ENCODE results near the gene TET1.
"Not testable (repeated sequence)": the region's sequence is repeated elsewhere in the genome, so short reads cannot be mapped to it uniquely, and the experiment has no call there.

The TET1 gene

GRCh38 chr10:68560186-68560942, at the start of gene TET1:
Gene TET1, plus strand, starts transcription at chr10:68560337. Its CDS starts 12,002 bp downstream, at chr10:68572339.
- no peak for DNase-seq

DNA sequence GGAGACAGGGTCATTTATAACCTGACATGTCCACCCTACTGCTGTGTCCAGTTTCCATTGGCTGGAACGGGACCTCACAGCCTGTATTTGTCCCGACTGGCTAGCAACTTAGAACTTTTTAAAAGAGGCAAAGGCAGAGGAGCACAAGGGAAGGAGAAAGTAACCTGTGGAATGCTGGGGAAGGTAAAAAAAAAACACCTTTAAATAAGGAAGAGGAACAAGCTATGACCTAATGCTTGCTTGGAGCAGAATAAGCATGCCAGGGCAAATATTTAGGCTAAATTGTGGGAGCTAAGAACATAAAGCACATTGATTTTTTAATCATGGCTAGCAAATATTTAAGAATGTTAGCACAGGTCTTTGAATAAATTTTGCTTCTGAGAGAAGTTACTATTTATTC, 43.9 kb upstream of the TET1 start:
- not testable (repeated sequence) for DNase-seq

DNA sequence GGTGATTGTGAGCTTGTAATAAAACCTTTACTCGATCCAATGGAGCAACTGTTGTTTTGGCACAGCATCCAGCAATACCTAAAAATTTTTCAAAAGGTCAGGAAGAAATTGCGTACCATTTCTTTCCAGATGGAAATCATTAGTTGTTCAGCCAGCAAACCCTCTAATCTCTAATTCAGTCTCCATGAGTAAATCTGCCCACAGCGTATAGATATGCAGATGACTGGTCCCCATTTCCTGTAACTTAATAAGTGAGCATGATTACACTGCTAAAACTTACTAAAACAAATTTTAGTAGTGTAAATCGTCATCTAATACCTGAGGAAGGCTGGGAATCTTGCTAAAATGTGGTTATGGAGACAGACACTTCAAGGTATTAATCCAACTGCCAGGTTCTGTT, 43.4 kb upstream of the TET1 start:
- no peak for DNase-seq

- DNase-seq = no peak
Observed at GRCh38 chr10:68517188-68517587, 42.9 kb upstream of the TET1 start.

DNA sequence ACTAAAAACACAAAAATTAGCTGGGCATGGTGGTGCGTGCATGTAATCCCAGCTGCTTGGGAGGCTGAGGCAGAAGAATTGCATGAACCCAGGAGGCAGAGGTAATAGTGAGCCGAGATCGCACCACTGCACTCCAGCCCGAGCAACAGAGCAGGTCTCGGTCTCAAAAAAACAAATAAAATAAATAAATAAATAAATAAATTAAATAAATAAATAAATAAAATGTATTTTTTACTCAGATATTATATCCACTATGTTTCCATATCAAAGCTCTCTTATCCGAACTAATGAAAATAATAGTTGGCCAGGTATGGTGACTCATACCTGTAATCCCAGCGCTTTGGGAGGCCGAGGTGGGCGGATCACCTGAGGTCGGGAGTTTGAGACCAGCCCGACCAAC, 41.5 kb upstream of the TET1 start:
- DNase-seq = not testable (repeated sequence)

GRCh38 chr10:68525490-68526038, 34.6 kb upstream of the TET1 start:
- not testable (repeated sequence) for DNase-seq

DNA sequence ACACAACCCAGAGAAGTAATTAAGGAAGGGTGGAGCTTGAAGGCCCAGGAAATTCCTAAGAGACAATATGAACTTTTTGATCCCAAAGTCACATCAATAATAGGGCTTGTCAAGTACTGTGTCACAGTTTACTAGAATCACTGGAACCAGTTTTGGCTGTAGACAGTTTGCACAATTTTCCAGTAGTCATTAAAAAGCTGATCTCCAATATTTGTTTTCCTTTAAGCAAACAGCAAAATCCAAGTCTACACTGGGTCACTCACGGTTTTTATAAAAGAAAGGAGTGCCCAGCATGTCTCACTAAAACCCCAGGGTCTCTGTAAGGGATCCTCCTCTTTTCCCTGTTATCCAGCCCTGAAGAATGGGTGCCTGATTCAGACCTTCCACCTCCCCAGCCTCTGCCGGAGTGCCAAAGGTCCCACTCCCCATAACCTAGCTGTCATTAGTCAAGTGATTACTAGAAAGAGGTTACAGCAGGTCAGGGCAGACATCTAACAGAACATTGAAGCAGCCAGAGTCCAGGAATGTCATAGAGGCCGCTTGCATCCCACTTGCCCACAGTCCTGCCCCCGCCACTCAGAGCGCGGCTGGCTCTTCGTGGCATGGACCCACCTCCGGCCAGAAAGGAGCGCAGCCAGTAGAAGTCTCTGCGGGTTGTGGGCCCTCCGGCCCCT, 33.4 kb upstream of the TET1 start:
- DNase-seq = no peak

- DNase-seq = no peak
Observed at GRCh38 chr10:68536973-68537372, 23.2 kb upstream of the TET1 start.

DNA sequence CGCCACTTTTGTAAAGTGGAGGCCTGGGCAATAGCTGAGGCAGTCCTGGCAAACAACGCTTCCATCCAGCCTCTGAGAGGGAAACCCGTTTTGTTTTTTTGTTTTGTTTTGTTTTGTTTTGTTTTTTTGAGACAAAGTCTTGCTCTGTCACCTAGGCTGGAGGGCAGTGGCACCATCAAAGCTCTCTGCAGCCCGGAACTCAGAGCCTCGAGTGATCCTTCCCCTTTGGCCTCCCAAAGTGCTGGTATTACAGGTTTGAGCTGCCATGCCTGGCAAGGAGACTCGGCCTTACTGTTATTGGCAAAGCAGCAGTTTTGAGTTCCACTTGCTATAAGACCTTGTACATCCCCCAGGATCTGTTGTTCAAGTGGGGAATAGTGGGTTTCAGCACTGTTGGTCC, 22.3 kb upstream of the TET1 start:
- no peak for DNase-seq

DNA sequence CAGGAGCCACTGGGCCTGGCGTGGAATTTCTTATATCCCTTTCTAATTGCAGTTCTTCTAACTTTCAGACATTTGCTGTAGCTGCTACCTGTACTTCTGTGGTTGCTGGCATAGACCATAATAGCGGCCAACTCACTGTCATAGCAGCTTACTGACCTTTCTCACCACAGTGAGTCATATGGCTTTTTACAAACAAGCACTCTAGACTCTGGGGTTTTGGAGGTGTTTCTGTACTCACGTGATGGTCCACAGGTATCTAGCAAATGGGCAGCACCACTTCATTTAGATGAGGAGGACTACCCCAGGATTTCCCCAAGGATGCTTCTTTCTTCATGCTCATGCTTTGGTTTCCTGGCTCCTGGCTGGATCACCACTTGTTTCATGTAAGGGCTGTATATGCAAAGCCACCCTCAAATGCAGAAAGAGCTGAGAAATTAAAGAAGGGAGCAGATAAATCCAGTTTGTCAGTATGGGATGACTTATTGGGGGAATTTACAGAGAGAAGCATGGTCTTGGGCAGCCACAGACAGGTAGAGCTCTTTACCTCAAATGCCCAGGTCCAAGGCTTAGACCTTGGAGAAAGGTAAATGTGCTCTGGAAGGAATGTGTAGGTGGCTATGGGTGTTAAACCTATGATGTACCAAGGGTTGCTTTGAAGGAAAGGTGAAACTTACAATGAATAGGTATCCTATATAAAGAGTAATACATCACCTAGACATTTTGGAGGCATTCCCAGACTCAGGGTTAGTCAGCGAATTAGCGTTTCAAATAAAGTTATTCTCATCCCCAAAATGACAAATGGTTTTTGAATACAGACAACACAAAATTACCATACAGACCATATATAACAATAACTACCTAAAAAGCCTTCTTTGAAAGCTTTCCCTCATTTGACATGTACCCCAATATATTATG, 16.9 kb upstream of the TET1 start:
- no peak for DNase-seq

- DNase-seq = peak; percentile 85
Observed at GRCh38 chr10:68550747-68551411, 9.3 kb upstream of the TET1 start.

DNA sequence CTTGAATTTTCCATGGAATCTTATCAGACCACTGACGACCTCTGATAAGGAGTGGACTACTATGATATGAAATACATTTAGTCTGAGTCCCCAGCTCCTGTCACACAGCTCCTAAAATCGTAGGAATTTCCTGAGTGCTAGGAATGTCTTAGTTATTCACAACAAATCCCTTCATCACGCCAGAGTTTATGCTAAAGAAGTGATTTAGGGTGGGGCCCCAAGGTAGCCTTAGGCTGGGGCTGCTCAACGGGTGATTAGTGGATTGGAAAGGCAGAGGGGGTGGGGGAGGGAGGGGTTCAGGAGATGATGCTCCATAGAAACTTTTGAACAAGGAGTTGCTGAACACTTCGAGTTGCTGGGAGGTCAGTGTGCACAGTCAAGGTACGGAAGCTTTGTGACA, 7.0 kb upstream of the TET1 start:
- DNase-seq = no peak

DNA sequence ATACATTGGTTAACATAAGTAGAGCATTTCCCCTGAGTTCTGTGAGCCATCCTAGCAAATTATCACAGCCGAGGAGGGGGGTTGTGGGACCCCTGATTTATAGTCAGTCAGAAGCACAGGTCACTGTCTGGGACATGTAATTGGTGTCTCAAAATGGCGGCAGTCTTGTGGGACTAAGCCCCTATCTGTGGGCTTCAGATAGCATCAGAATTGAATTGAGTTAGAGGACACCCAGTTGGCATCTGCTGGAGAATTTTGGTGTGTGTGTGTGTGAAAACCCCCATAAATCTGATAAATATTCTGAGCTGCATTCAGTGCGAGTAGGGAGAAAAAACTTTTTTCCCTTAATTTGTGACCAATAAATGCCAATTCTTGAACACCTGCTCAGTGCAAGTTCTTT, 6.5 kb upstream of the TET1 start:
- DNase-seq = no peak

DNA sequence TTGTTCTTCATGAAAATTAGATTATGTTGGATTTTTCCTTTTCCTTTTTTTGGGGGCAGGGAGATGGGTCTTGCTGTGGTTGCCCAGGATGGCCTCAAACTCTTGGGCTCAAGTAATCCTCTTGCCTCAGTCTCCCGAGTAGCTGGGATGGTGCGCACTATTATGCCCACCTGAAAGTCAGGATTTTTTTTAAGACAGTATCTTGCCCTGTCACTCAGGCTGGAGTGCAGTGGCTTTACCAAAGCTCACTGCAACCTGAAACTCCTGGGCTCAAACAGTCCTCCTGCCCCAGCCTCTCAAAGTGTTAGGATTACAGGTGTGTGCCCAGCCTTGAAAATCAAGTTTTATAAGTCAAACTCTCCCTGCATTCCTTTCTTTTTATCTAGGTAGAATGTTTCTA, 1.7 kb upstream of the TET1 start:
- DNase-seq = no peak

- no peak for DNase-seq
Observed at GRCh38 chr10:68559251-68559650, 886 bp upstream of the TET1 start.

GRCh38 chr10:68559841-68560185, 324 bp upstream of the TET1 start:
- DNase-seq = peak; percentile 8

- no peak for DNase-seq
Observed at GRCh38 chr10:68560943-68561864, 1.1 kb downstream of the TET1 start.

DNA sequence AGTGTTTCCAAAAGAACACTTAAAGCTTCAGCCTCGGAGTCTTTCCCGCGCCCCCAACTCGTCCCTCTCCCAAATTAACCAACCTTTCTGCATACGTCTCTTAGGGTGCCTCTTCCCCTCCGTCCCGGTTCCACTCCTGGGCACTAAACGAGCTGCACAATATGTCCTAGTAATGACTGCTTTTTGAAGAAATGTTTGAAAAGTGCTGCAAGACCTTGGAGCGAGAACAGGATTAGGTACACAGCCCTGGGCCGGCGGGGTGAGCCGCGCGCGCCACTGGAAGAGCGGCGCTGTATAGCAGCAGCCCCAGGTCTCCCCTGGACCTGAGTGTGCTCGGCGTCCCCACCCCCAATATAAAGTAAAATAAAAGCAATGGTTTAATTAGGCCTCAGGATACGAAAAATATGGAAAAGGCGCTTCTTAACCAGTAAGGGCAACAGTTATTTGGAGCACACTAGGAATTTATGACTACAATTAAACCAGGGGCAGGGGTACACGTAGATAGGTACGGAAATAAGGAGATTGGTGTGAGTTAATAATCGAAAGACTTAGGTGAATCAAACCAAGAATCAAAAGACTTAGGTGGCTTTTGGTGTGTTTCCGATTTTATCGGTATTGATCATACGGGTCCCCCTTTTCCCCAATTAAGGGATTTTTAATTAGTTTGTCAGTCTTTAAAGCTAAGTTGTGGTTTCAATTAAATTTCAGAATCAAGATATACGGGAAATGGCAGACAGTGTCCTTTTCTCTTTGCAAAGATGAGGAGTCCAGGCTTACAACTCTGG, 1.9 kb downstream of the TET1 start:
- no peak for DNase-seq

DNA sequence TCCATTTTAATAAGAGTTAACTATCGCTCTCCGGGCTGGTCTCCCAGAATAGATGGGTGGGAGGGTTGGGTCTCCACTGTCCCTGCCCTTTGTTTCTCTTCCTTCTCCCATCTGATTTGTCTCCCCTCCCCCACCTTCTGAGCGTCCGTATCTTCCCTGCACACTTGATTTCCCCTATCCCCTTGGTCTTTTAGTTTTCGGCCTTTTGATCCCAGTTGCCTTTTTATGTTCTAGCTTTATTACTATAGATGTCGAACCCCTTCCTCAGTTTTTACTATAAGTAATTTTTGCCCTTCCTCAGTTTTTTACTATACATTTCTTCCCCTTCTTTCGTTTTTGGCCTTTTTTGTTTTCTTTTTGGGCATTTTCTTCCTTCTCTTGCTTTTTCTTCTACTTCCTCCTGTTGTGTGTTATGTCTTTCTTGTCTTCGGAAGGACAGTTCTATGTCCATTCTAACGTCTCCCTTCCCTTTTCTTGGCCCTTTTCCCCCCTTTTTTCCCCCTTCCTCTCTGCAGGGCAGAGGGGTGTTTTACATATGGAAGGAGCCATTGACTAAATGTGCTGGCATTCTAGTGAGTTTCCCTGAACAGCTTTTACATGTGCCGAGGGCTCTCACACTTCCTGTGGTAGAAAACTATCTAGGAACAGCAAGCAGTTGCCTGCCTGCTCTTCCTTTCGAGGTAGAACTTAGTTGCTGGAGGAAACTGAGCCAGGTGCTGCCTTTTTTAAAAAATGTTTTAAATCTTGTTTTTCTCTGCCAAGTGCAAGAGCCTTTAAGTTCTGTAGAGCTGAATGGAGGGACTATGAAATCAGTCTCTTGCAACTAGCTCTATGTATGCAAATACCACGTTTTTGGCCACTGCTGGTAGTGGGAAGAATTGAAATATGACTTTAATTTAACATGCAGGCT, 2.8 kb downstream of the TET1 start:
- no peak for DNase-seq

- DNase-seq = no peak
Observed at GRCh38 chr10:68564712-68565111, 4.6 kb downstream of the TET1 start.

Data from hematopoietic multipotent progenitor cell treated with erythropoietin and hydrocortisone succinate and interleukin-3 and kit ligand, for 8 days (in vitro differentiated cells).